GM19455 (cell line): ENCODE data around the gene SPATA13.
"Not testable (repeated sequence)": the region's sequence is repeated elsewhere in the genome, so short reads cannot be mapped to it uniquely, and the experiment has no call there.

Experiments
- ATAC-seq: cut with Tn5 transposase; IDR thresholded peaks from one replicate; pipeline ENCODE4 v1.9.1; 2021; ENCODE audit not compliant: unreplicated experiment

Gene SPATA13

GRCh38 chr13:24160458-24161009 lies at the start of gene SPATA13:
Gene SPATA13 (plus strand): TSS chr13:24160720. CDS start chr13:24222930, 62,210 bp downstream.
- peak; percentile 78 for ATAC-seq

DNA sequence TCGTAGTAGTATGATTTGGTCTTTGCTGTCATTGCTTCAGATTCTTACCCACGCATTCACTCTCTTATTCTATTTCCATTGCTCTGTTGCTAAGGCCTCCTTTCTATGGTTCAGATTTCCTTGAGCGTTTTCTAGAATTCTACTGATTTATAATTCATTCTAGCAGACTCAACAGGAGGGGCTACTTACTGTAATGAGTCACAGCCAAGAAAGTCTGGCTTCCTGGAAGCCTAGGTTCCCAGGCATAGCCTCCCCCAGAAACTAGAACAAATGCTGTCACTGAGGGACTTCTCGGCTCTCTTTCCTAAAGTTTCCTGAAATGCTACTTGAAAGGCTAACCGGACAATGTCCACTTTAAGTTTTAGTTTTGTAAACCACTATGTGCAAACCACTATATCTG lies 47.7 kb upstream of the SPATA13 start:
- no peak for ATAC-seq

DNA sequence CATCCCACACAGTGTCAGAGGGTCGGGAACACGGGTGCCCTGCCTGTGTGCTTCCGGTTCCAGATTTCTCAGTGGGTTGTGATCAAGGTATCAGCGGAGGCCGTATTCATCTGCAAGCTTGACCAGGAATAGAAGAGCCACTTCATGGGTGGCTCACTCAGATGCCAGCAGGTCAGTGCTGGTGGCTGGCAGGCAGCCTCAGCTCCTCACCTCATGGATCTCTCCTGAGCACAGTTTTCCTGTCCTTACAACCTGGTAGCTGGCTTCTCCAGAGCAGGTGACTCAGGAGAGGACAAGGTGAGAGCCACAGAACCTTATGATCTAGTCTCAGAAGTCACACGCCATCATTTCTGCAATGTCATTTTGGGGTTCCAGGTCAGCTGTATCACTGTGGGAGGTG lies 44.8 kb upstream of the SPATA13 start:
- no peak for ATAC-seq

DNA sequence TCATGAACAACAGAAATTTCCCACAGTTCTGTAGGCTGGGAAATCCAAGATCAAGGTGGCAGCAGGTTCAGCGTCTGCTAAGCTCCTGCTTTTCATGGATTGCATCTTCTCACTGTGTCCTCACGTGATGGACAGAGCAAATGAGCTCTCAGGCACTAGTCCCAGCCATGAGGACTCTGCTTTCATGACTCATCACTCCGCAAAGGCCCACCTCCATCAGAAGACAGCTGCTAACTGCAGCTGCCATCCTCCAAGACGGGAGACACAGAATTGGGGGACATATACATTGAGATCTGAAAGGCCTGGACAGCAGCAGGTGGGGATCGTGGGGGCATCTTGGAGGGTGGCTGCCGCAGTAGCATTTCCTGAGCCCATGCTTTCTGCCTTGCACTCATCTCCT lies 44.4 kb upstream of the SPATA13 start:
- ATAC-seq = no peak

DNA sequence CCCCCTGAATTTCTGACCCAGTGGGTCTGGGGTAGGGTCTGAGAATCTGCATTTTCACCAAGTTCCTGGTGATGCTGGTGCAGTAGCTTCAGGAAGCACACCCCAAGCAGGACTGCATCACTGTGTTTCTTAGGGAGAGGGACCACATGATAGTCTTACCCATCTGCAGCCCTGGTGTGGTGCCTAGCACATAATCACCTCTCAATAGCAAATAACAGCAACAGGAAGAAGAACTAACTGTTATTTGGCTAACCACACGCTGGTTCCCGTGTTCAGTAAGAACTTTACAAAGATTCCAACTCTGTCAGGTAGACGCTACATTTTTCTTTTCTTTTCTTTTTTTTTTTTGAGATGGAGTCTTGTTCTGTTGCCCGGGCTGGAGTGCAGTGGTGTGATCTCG lies 41.9 kb upstream of the SPATA13 start:
- ATAC-seq = no peak

DNA sequence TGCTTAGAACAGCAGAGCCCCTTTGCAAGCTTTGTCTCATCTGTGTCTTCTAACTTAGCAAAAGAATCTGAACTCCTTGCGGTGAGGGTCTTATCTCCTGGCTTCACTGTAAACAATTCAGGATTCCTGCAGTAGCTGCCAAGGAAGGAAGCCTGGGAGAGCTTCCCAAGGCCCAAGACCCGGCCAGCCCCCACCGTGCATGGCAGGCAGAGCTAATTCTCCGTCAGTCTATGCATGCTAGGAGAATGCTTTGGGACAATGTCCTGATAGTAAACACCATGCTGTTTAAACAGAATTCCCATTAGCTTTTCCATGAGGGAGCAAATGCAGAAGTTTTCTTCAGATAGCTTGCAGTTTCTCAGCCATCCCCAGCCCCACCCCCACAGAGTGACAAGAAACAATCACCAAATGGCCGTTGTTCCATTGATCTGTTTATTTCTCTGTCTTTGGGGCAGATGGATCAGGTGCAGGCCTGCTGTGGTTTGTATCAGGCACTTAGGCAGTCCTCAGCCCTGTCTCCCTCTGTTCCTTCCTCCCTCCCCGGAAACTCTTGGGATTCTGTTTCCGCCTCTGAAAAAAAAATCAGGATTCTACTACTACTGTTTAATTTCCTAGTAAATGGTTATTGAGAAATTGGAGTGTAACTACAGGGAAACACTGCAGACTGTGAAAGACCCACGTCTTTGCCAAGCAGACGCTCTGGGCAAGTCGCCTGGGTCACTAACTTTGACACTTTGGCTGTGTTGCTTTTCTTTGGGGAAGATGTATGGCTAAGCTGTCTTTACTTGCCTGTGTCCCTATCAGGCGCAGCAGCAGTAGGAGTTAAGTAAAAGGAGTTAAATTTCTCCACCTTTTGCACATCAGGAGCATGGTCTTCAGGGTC lies 40.7 kb upstream of the SPATA13 start:
- ATAC-seq = no peak

DNA sequence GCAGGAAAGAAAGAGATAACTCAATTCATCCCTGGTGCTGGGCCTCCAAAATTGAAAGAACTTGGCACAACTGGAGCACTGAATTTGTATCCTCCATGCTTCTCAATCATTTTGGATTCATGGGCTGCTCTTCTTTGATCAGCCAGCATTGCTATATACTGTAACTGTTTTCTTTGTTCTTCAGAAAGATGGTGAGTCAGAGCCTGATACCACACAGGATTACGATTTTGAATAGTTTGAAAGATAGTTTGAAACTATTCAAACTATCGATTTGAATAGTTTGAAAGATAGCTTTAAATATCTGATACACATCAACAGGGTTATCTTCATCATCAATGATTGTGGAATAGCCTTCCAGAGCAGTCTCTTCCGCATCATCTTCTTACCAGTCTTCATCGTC lies 38.5 kb upstream of the SPATA13 start:
- ATAC-seq = not testable (repeated sequence)

DNA sequence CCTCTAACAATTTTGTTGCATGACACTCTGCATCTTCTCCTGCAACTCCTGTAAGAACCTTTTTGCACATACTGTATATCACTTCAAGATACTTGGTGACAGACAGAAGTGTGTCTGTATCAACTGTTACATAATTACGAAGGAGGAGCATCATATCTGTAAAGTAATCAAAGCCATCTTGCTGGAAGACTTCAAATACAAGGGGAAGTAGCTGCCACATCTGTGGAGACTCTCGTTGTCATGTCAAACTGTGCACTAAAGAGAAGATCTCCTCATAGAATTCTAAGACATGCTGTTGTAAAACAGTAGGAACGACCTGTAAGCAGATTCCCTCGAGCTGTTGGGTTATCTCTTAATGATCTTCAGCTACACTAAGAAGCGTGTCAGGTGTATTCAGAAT lies 38.0 kb upstream of the SPATA13 start:
- no peak for ATAC-seq

- no peak for ATAC-seq
These were observed 36.8 kb upstream of the SPATA13 start for GRCh38 chr13:24123761-24124160.

GRCh38 chr13:24124789-24125476 lies 35.6 kb upstream of the SPATA13 start:
- ATAC-seq = peak; percentile 78

DNA sequence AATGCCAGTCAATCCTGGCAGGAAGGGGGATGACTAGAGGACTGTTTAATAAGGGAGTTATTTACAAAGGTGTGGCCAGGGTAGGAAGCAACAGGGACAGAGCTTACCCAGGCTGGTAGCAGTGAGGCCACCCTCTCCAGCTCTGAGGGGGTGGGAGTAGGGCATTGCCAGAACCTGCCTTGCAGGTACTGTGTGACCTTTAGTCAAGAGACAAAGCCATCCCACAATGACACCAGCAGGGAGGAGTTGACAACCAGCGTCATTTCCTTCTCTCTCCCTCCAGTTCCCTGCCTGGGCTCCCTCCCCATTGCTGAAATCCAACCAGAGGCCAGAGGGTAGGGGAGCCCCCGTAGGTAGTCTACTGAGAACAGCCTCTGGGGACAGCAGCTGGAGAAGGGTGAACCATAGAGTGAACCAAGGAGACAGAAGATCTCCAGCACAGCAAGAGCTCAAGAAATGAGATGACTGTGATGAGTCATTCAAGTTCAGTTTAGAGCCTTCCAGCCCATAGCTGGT lies 33.3 kb upstream of the SPATA13 start:
- ATAC-seq = no peak

- no peak for ATAC-seq
These were observed 32.4 kb upstream of the SPATA13 start for GRCh38 chr13:24128112-24128511.

GRCh38 chr13:24128962-24129361 lies 31.6 kb upstream of the SPATA13 start:
- ATAC-seq = no peak

- no peak for ATAC-seq
These were observed 30.4 kb upstream of the SPATA13 start for GRCh38 chr13:24129914-24130774.

GRCh38 chr13:24131749-24132148 lies 28.8 kb upstream of the SPATA13 start:
- no peak for ATAC-seq

GRCh38 chr13:24133021-24133795 lies 27.3 kb upstream of the SPATA13 start:
- no peak for ATAC-seq

GRCh38 chr13:24134231-24134630 lies 26.3 kb upstream of the SPATA13 start:
- no peak for ATAC-seq

DNA sequence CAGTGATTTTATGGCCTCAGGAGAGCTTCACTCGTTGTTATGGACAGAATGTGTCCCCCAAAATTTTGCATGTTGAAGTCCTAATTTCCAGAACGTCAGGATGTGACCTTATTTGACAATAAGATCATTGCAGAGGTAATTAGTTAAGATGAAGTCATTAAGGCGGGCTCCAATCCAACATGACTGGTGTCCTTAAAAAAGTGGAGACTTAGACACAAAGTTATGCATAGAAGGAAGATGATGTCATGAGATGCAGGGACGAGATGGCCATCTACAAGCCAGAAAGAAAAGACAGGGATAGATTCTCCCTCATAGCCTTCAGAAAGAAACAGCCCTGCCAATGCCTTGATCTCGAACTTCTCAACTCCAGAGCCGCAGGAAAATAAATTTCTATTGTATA lies 25.8 kb upstream of the SPATA13 start:
- ATAC-seq = no peak

DNA sequence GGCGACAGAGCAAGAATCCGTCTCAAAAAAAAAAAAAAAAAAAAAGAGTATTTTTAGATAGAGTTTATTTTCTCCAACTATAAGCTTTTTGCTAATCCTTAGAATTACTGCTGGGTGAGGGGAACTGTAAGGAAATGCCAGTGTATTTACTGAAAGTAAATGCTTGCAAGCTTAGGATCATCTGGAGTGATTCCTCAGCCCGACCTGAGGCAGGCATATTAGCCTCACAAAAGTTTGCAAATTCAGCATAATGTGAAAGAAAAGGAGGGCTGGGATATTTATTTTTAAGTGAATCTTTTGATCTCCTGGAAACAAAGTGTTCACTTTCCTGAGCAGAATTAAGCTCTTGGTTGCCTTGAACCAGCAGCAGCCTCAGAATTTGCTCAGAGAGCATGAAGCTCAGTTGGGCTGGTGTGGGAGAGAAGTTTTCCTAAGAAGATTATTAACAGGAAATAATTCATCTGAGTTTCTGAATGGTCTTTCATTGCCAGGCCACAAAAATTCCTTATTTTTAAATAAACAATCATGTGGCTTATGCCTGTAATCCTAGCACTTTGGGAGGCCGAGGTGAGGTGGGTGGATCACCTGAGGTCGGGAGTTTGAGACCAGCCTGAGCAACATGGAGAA lies 24.7 kb upstream of the SPATA13 start:
- no peak for ATAC-seq

DNA sequence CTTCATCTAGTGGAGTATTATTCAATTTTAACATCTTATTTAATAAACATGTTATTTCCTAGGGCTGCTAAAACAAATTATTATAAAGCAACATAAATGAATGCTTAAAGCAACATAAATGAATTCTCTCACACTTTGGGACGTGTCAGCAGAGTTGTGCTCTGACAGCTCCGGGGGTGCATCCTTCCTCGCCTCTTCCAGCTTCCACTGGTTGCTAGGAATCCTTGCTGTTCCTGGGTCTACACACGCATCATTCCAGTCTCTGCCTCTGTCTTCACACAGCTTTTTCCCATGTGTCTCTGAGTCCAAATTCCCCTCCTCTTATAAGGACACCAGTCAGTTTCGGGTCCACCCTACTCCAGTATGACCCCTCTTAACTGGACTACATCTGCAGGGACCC lies 21.6 kb upstream of the SPATA13 start:
- no peak for ATAC-seq
